ENCODE data around the gene BRD7.

DNA sequence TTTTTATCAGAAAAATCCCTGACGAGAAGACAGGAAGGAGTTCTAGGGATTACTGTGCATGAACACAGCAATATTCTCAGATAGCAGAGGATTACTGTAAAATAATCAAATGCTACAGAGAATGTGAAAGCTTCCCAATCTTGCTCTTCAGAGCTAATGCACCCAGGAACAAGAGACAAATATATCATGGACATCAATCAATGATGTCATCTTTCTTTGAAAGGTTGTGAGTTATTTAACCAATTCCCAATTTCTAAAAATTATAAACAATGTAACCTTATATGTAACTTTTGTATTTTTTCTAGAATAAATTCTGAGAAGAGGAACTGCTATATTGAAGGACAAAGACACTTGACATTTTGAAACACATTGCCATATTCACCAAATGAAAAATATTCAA is 46.5 kb downstream of the BRD7 start:
- TF ChIP-seq CTCF (IDR thresholded peaks at IDR 0.05), result no peak
- no peak for TF ChIP-seq POLR2A (IDR thresholded peaks at IDR 0.05)

Measured in testis (tissue), 2 donors.